Mesenchymal stem cell (in vitro differentiated cells and primary cell): ENCODE results near the gene CENPK.

Source experiments
- DNase-seq: peaks from one replicate; pipeline ENCODE4 v3.0.0-alpha.2; 2013
- H2AFZ ChIP-seq: one replicate; pipeline ENCODE4 v1.6.1; 2013; ENCODE audit warnings: low read depth, mild to moderate bottlenecking, control low read depth, inconsistent platforms, low read length, moderate library complexity
- H2AK5ac ChIP-seq: 2 replicates; pipeline ENCODE4 v1.6.1; 2013; ENCODE audit warnings: low read length, moderate library complexity, mild to moderate bottlenecking, inconsistent platforms; ENCODE audit not compliant: severe bottlenecking
- H2BK120ac ChIP-seq: one replicate; pipeline ENCODE4 v1.6.1; 2013; ENCODE audit warnings: low read depth, mild to moderate bottlenecking, inconsistent platforms, low read length, moderate library complexity
- H2BK12ac ChIP-seq, 2 experiments: one replicate each; pipeline ENCODE4 v1.6.1; 2013; ENCODE audit warnings: inconsistent platforms in 2 of 2, low read length in 2 of 2, mild to moderate bottlenecking in 2 of 2, moderate library complexity in 2 of 2, control low read depth in 1 of 2
- H2BK15ac ChIP-seq: one replicate; pipeline ENCODE4 v1.6.1; 2013; ENCODE audit warnings: mild to moderate bottlenecking, low read depth, inconsistent platforms; ENCODE audit not compliant: poor library complexity, severe bottlenecking
- H2BK5ac ChIP-seq: 2 replicates; pipeline ENCODE4 v1.6.1; 2013; ENCODE audit warnings: low read depth, mild to moderate bottlenecking, low read length, control low read depth, inconsistent platforms; ENCODE audit not compliant: poor library complexity, severe bottlenecking
- H3K14ac ChIP-seq, 2 experiments: one replicate each; pipeline ENCODE4 v1.6.1; 2013; ENCODE audit warnings: inconsistent platforms in 2 of 2, low read length in 2 of 2, control low read depth in 1 of 2, mild to moderate bottlenecking in 1 of 2, moderate library complexity in 1 of 2
- H3K18ac ChIP-seq, 2 experiments: one replicate each; pipeline ENCODE4 v1.6.1; 2013; ENCODE audit warnings: inconsistent platforms in 2 of 2, low read length in 2 of 2, control low read depth in 1 of 2, low read depth in 1 of 2, mild to moderate bottlenecking in 1 of 2
- H3K23ac ChIP-seq, 2 experiments: one replicate each; pipeline ENCODE4 v1.6.1; 2013; ENCODE audit warnings: inconsistent platforms in 2 of 2, low read length in 2 of 2, mild to moderate bottlenecking in 2 of 2, moderate library complexity in 2 of 2, control low read depth in 1 of 2
- H3K27ac ChIP-seq: 2 replicates; pipeline ENCODE4 v1.5.1; 2013; ENCODE audit warnings: mild to moderate bottlenecking, moderate library complexity, low read length, control low read depth, inconsistent platforms; ENCODE audit not compliant: poor library complexity, severe bottlenecking
- H3K27me3 ChIP-seq, 2 experiments: 2 replicates each; pipeline versions ENCODE4 v1.6.1 to v1.7.0; 2013; ENCODE audit warnings: low read length in 2 of 2, mild to moderate bottlenecking in 2 of 2, moderate library complexity in 2 of 2, control low read depth in 1 of 2, inconsistent platforms in 1 of 2; ENCODE audit not compliant: control insufficient read depth in 1 of 2, insufficient read depth in 1 of 2
- H3K36me3 ChIP-seq, 2 experiments: 2 replicates each; pipeline versions ENCODE4 v1.6.1 to v1.7.0; 2013; ENCODE audit warnings: low read length in 2 of 2, control low read depth in 1 of 2, inconsistent platforms in 1 of 2, low read depth in 1 of 2, mild to moderate bottlenecking in 1 of 2; ENCODE audit not compliant: insufficient read depth in 2 of 2, control insufficient read depth in 1 of 2
- H3K4ac ChIP-seq, 2 experiments: one replicate each; pipeline ENCODE4 v1.6.1; 2013; ENCODE audit warnings: inconsistent platforms in 2 of 2, low read length in 2 of 2, mild to moderate bottlenecking in 2 of 2, moderate library complexity in 2 of 2, control low read depth in 1 of 2, low read depth in 1 of 2
- H3K4me1 ChIP-seq: 2 replicates; pipeline ENCODE4 v1.6.1; 2013; ENCODE audit warnings: low read depth, low read length, control low read depth; ENCODE audit not compliant: control insufficient read depth, insufficient read depth
- H3K4me2 ChIP-seq: 2 replicates; pipeline ENCODE4 v1.6.1; 2013; ENCODE audit warnings: low read length, mild to moderate bottlenecking, inconsistent platforms; ENCODE audit not compliant: poor library complexity, severe bottlenecking
- H3K4me3 ChIP-seq, 2 experiments: 2 replicates each; pipeline versions ENCODE4 v1.5.1 to v1.7.0; 2013; ENCODE audit warnings: low read length in 2 of 2, mild to moderate bottlenecking in 2 of 2, control low read depth in 1 of 2, low read depth in 1 of 2; ENCODE audit not compliant: insufficient read depth in 1 of 2
- H3K79me1 ChIP-seq: replicated peaks from 2 replicates; pipeline ENCODE4 v1.6.1; 2013; ENCODE audit warnings: mild to moderate bottlenecking, control low read depth, low read length, inconsistent platforms; ENCODE audit not compliant: poor library complexity, severe bottlenecking
- H3K9ac ChIP-seq: 2 replicates; pipeline ENCODE4 v1.7.0; 2013; ENCODE audit warnings: mild to moderate bottlenecking, low read length, moderate library complexity
- H3K9me3 ChIP-seq: 2 replicates; pipeline ENCODE4 v1.7.0; 2013; ENCODE audit warnings: mild to moderate bottlenecking, low read length; ENCODE audit not compliant: control insufficient read depth
- H4K8ac ChIP-seq: one replicate; pipeline ENCODE4 v1.6.1; 2013; ENCODE audit warnings: inconsistent platforms, mild to moderate bottlenecking, low read length, moderate library complexity
- H4K91ac ChIP-seq: one replicate; pipeline ENCODE4 v1.6.1; 2013; ENCODE audit warnings: mild to moderate bottlenecking, low read length, inconsistent platforms
- WGBS: methylation state at CpG from one replicate; pipeline ENCODE4 v1.1.7; 2013; ENCODE audit warnings: mixed read lengths; 5-methylcytosine and 5-hydroxymethylcytosine counted together

The CENPK gene

GRCh38 chr5:65544473-65544872 is 18.5 kb downstream of the CENPK start:
- DNase-seq = no peak
- no peaks in the 10 kb centered on the region for H3K4me1 ChIP-seq
- H3K27me3 ChIP-seq = no peaks in the 10 kb centered on the region
- no CpG with 5 or more reads among the region's 4 CpGs for WGBS
- no peak overlapping the region for H2BK12ac ChIP-seq
- H3K27ac ChIP-seq = no peak overlapping the region
- no peak overlapping the region for H3K4me2 ChIP-seq
- no peak overlapping the region for H3K4me3 ChIP-seq
- no peak overlapping the region for H4K8ac ChIP-seq
- peaks cover 0 to 21% of the 10 kb centered on the region in 2 experiments for H3K36me3 ChIP-seq
- H3K23ac ChIP-seq = no peak overlapping the region
- H3K9ac ChIP-seq = no peak overlapping the region
- H3K4ac ChIP-seq = no peak overlapping the region
- no peak overlapping the region for H2AFZ ChIP-seq
- H4K91ac ChIP-seq = no peak overlapping the region
- peaks cover 2% of the 10 kb centered on the region for H3K79me1 ChIP-seq
- no peak overlapping the region for H2BK5ac ChIP-seq
- H3K9me3 ChIP-seq = no peaks in the 10 kb centered on the region
- no peak overlapping the region for H2BK120ac ChIP-seq
- H2AK5ac ChIP-seq = no peak overlapping the region
- H3K18ac ChIP-seq = no peak overlapping the region
- H2BK15ac ChIP-seq = no peak overlapping the region
- no peak overlapping the region for H3K14ac ChIP-seq

GRCh38 chr5:65539827-65540226 is 23.1 kb downstream of the CENPK start:
- peaks cover 0 to 19% of the 10 kb centered on the region in 2 experiments for H3K36me3 ChIP-seq
- no peaks in the 10 kb centered on the region for H3K4me1 ChIP-seq
- H3K4me3 ChIP-seq = no peak overlapping the region
- H4K91ac ChIP-seq = no peak overlapping the region
- no peak overlapping the region for H4K8ac ChIP-seq
- no peak overlapping the region for H2BK120ac ChIP-seq
- H3K79me1 ChIP-seq = no peaks in the 10 kb centered on the region
- H3K27me3 ChIP-seq = no peaks in the 10 kb centered on the region
- H3K23ac ChIP-seq = no peak overlapping the region
- H2BK5ac ChIP-seq = no peak overlapping the region
- no peak overlapping the region for H2AFZ ChIP-seq
- no peak overlapping the region for H3K4me2 ChIP-seq
- no peak for DNase-seq
- no peak overlapping the region for H3K14ac ChIP-seq
- no peak overlapping the region for H2AK5ac ChIP-seq
- no peak overlapping the region for H3K27ac ChIP-seq
- H2BK12ac ChIP-seq = no peak overlapping the region
- H3K4ac ChIP-seq = no peak overlapping the region
- no peak overlapping the region for H3K18ac ChIP-seq
- no peak overlapping the region for H2BK15ac ChIP-seq
- H3K9ac ChIP-seq = no peak overlapping the region
- no peaks in the 10 kb centered on the region for H3K9me3 ChIP-seq

- peak; percentile 3 for DNase-seq
- Histone ChIP-seq H3K18ac (no peak overlapping the region), H3K36me3 (peaks cover 0 to 4% of the 10 kb centered on the region in 2 experiments)
These were observed 27.4 kb downstream of the CENPK start for GRCh38 chr5:65535529-65535987.

GRCh38 chr5:65530904-65531303 is 32.1 kb downstream of the CENPK start:
- no peak overlapping the region for H3K14ac ChIP-seq
- H2BK15ac ChIP-seq = no peak overlapping the region
- no peak overlapping the region for H3K4me3 ChIP-seq
- H3K27ac ChIP-seq = no peak overlapping the region
- H2BK120ac ChIP-seq = no peak overlapping the region
- no peaks in the 10 kb centered on the region for H3K79me1 ChIP-seq
- no peak overlapping the region for H2AK5ac ChIP-seq
- no peak overlapping the region for H3K9ac ChIP-seq
- no peak overlapping the region for H3K23ac ChIP-seq
- no peak overlapping the region for H2BK12ac ChIP-seq
- H2BK5ac ChIP-seq = no peak overlapping the region
- H3K4me2 ChIP-seq = no peak overlapping the region
- no CpG with 5 or more reads among the region's 1 CpG for WGBS
- H3K36me3 ChIP-seq = peaks cover 0 to 2% of the 10 kb centered on the region in 2 experiments
- no peak overlapping the region for H3K18ac ChIP-seq
- H4K8ac ChIP-seq = no peak overlapping the region
- H4K91ac ChIP-seq = no peak overlapping the region
- no peak for DNase-seq
- H3K27me3 ChIP-seq = no peaks in the 10 kb centered on the region
- H3K4me1 ChIP-seq = no peaks in the 10 kb centered on the region
- H3K9me3 ChIP-seq = no peaks in the 10 kb centered on the region
- no peak overlapping the region for H3K4ac ChIP-seq
- H2AFZ ChIP-seq = no peak overlapping the region

More at GRCh38 chr5:65535529-65535987, 27.4 kb downstream of the CENPK start:
- Histone ChIP-seq H2BK12ac (no peak overlapping the region), H2BK5ac (no peak overlapping the region), H2AK5ac (no peak overlapping the region), H3K4me3 (no peak overlapping the region), H3K9ac (no peak overlapping the region), H3K4me2 (no peak overlapping the region), H3K27ac (no peak overlapping the region), H3K4me1 (no peaks in the 10 kb centered on the region), H2AFZ (no peak overlapping the region), H3K23ac (no peak overlapping the region), H3K14ac (no peak overlapping the region), H4K8ac (no peak overlapping the region), H3K9me3 (no peaks in the 10 kb centered on the region), H4K91ac (no peak overlapping the region), H3K79me1 (no peaks in the 10 kb centered on the region), H2BK120ac (no peak overlapping the region), H3K27me3 (no peaks in the 10 kb centered on the region), H2BK15ac (no peak overlapping the region), H3K4ac (no peak overlapping the region)
- WGBS = 98% methylated on average over 5 of the region's 6 CpGs
